ENCODE data around the gene GPR89B. TPM values are rescaled to one million over a fixed set of nuclear protein-coding genes. Genes with fewer than 3 reads are reported as not detected.
"Not testable (repeated sequence)": the region's sequence is repeated elsewhere in the genome, so short reads cannot be mapped to it uniquely, and the experiment has no call there.

GPR89B gene
- polyA plus RNA-seq, 1 donor from 2014 or later: 54.7 TPM

DNA sequence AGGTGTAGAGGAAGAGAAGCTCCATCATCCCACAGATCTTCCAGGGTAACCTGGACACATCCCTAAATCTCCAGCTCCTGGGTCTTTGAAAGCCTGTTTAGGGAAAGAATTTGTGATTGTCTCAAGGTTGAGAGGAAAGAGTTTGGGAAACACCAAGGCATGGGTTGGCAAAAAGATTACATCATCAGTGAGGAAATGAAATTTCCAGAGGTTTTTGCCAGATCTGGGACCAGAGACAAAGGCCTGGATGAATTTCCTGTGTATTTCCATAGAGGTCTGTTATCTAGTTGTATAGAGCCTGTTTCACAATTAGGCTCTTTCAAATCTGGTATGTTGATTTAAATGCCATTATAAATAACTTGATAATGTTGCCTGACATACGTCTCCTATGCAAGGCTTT is 82.3 kb downstream of the GPR89B start:
- no peaks in the 10 kb centered on the region for H3K9me2 ChIP-seq (ENCODE audit: insufficient read depth, low read length)
- H3K4me3 ChIP-seq (ENCODE audit: low read length): no peak overlapping the region
- no peaks in the 10 kb centered on the region for H4K20me1 ChIP-seq (ENCODE audit: insufficient read depth)
- no peak overlapping the region for H3K9ac ChIP-seq (ENCODE audit: low read length)
- H3F3A ChIP-seq (ENCODE audit: insufficient read depth, low read length, poor library complexity, severe bottlenecking): no peaks in the 10 kb centered on the region
- no peak overlapping the region for H3K4me2 ChIP-seq (ENCODE audit: low read length)
- H3K36me3 ChIP-seq (ENCODE audit: insufficient read depth, low read length): no peaks in the 10 kb centered on the region
- H3K27me3 ChIP-seq (ENCODE audit: insufficient read depth, low read depth, low read length): peaks cover 17% of the 10 kb centered on the region
- TF ChIP-seq, protein P1, sequence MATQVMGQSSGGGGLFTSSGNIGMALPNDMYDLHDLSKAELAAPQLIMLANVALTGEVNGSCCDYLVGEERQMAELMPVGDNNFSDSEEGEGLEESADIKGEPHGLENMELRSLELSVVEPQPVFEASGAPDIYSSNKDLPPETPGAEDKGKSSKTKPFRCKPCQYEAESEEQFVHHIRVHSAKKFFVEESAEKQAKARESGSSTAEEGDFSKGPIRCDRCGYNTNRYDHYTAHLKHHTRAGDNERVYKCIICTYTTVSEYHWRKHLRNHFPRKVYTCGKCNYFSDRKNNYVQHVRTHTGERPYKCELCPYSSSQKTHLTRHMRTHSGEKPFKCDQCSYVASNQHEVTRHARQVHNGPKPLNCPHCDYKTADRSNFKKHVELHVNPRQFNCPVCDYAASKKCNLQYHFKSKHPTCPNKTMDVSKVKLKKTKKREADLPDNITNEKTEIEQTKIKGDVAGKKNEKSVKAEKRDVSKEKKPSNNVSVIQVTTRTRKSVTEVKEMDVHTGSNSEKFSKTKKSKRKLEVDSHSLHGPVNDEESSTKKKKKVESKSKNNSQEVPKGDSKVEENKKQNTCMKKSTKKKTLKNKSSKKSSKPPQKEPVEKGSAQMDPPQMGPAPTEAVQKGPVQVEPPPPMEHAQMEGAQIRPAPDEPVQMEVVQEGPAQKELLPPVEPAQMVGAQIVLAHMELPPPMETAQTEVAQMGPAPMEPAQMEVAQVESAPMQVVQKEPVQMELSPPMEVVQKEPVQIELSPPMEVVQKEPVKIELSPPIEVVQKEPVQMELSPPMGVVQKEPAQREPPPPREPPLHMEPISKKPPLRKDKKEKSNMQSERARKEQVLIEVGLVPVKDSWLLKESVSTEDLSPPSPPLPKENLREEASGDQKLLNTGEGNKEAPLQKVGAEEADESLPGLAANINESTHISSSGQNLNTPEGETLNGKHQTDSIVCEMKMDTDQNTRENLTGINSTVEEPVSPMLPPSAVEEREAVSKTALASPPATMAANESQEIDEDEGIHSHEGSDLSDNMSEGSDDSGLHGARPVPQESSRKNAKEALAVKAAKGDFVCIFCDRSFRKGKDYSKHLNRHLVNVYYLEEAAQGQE (IDR thresholded peaks at IDR 0.05; ENCODE audit: borderline replicate concordance): no peak
- TF ChIP-seq SMC3 (conservative IDR thresholded peaks at IDR 0.05; ENCODE audit: poor library complexity): no peak
- no peak for TF ChIP-seq RAD21 (conservative IDR thresholded peaks at IDR 0.05)
- no peak for TF ChIP-seq TAF1 (IDR thresholded peaks at IDR 0.05; ENCODE audit: low read depth)
- no peak for TF ChIP-seq POLR2AphosphoS5 (IDR thresholded peaks at IDR 0.05)
- no peak for TF ChIP-seq MXI1 (conservative IDR thresholded peaks at IDR 0.05; ENCODE audit: poor library complexity, severe bottlenecking)
- no peak for TF ChIP-seq EP300 (conservative IDR thresholded peaks at IDR 0.05; ENCODE audit: poor library complexity, severe bottlenecking)
- TF ChIP-seq, protein P2, sequence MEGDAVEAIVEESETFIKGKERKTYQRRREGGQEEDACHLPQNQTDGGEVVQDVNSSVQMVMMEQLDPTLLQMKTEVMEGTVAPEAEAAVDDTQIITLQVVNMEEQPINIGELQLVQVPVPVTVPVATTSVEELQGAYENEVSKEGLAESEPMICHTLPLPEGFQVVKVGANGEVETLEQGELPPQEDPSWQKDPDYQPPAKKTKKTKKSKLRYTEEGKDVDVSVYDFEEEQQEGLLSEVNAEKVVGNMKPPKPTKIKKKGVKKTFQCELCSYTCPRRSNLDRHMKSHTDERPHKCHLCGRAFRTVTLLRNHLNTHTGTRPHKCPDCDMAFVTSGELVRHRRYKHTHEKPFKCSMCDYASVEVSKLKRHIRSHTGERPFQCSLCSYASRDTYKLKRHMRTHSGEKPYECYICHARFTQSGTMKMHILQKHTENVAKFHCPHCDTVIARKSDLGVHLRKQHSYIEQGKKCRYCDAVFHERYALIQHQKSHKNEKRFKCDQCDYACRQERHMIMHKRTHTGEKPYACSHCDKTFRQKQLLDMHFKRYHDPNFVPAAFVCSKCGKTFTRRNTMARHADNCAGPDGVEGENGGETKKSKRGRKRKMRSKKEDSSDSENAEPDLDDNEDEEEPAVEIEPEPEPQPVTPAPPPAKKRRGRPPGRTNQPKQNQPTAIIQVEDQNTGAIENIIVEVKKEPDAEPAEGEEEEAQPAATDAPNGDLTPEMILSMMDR (IDR thresholded peaks at IDR 0.05; ENCODE audit: poor library complexity, severe bottlenecking): no peak
- no peak for TF ChIP-seq EZH2 (IDR thresholded peaks at IDR 0.05; ENCODE audit: borderline replicate concordance, insufficient read depth, low read length, poor library complexity, severe bottlenecking)
- H3K9me3 ChIP-seq (ENCODE audit: low read length): no peaks in the 10 kb centered on the region
- no peak overlapping the region for H3K27ac ChIP-seq (ENCODE audit: low read length)
- no peaks in the 10 kb centered on the region for H3K79me2 ChIP-seq (replicated peaks; ENCODE audit: insufficient read depth, low read length)
- H2AFZ ChIP-seq (ENCODE audit: low read depth, low read length): no peak overlapping the region

DNA sequence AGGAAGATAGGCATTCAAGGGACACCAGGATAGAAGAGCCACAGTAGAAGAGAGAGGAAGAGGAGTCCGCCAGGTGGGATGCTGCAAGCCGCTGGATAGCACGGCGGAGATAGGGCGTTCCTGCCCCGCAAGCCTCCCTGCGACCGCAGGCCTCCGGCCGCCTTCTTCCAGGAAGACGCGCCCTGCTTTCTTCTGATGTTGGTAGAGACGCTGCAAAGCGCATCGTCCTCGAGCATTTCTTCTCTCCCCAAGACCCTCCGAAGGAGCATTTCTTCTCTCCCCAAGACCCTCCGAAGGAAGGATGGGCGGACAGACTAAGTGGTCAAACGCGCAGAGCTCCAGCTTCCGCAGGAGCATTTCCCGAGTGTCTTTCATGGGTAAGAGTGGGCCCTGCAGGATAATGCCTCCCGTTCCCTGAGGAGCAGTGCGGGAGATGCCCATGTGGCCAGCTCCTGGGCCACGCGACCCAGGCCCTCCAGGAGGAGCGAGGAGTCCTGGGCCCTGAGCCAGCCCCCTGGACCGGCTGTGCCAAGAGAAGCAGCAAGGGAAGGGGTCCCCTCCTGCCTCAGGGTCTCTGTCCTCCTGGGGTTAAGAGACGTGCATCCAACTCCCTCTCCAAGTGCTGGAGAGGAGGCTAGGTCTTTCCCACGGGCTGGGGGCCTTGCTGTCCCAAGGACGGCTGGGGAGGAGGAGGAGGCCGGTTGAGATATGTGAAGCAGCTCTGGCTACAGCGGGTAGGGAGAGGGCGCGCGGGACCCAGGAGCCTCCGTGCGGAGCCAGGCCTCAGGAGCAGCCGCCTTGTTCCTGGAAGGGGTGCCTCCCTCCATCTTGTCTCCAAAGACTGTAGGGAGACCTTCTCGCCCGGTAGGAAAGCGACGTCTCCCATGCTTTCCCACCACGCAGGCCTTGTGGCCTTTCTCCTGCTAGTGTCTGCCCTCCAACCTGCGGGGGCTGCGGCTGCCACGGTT is 85.2 kb downstream of the GPR89B start:
- H3K9me2 ChIP-seq (ENCODE audit: insufficient read depth, low read length); H3K9ac ChIP-seq (ENCODE audit: low read length); H3F3A ChIP-seq (ENCODE audit: insufficient read depth, low read length, poor library complexity, severe bottlenecking); H3K4me2 ChIP-seq (ENCODE audit: low read length); H3K36me3 ChIP-seq (ENCODE audit: insufficient read depth, low read length); H2AFZ ChIP-seq (ENCODE audit: low read depth, low read length); H3K79me2 ChIP-seq (replicated peaks; ENCODE audit: insufficient read depth, low read length); H3K4me3 ChIP-seq (ENCODE audit: low read length); H4K20me1 ChIP-seq (ENCODE audit: insufficient read depth); H3K27ac ChIP-seq (ENCODE audit: low read length); H3K9me3 ChIP-seq (ENCODE audit: low read length): not testable (repeated sequence)
- peaks cover 17% of the 10 kb centered on the region for H3K27me3 ChIP-seq (ENCODE audit: insufficient read depth, low read depth, low read length)

DNA sequence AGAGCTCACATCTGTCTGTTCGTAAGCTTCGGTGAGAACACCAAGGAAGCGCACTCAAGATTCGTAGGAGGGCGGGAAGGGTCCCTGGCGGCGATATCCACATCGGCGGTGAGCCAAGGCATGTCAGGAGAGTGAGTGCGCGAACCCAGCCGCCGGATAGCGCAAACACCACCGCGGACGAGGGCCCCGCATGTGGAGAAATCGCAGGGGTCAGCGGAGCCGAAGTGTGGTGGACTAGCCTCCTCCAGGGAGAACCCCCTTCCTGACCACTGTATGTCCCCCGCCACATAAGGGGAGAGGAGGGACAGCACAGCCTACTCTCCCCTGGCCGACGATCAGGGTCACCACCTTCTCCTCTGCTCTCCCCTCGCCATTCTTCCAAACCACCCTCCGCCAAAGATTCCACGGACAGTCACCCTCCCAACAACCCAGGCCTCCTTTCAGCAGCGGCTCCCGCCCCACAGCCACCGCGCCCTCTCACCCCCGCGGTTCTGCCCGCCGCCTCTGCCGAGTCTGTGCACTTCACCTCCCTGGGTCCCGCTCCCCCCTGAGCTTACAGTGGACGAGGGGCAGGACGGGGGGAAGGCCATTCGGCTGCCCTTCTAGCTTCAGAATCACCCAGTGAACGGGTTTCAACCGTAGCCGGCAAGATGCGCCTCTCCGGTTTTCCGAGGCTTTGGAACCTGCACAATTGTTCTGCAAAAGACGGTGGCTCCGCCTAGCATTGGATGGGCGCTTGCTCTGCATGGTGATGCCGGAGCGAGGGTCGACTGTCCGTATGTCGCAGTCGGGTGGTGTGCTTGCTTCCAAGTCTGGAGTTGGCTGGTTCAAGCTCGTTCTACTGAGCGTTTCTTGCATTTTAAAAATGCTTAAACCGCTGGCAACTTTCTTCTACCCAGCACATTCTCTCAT is 86.3 kb downstream of the GPR89B start:
- H3K9me2 ChIP-seq (ENCODE audit: insufficient read depth, low read length); H3K4me2 ChIP-seq (ENCODE audit: low read length); H3K27ac ChIP-seq (ENCODE audit: low read length); H3K9me3 ChIP-seq (ENCODE audit: low read length); H3F3A ChIP-seq (ENCODE audit: insufficient read depth, low read length, poor library complexity, severe bottlenecking); H3K79me2 ChIP-seq (replicated peaks; ENCODE audit: insufficient read depth, low read length); H3K9ac ChIP-seq (ENCODE audit: low read length); H2AFZ ChIP-seq (ENCODE audit: low read depth, low read length); H3K36me3 ChIP-seq (ENCODE audit: insufficient read depth, low read length); H4K20me1 ChIP-seq (ENCODE audit: insufficient read depth): not testable (repeated sequence)
- Histone ChIP-seq H3K27me3 (ENCODE audit: insufficient read depth, low read depth, low read length) (peaks cover 17% of the 10 kb centered on the region), H3K4me3 (ENCODE audit: low read length) (peak overlapping the region; percentile 43)

DNA sequence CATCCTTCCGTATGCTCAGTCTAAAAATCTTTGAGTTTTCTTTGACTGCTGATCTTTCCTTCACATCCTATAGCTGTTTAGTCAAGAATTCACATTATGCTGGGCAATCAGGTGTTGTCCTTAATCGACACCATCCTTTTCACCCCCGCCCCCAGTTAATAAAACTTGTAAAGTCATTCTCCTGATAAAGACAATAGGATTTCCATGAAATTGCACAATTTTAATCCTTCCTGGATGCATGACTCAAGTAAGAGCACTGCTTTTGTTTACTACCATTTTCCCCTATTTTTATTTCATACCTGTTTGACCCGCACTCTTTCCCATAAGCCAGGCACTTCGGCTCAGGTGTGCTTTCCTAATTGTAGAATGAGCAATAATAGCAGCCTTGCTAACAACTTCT is 96.7 kb downstream of the GPR89B start:
- not testable (repeated sequence) for H3K9me3 ChIP-seq (ENCODE audit: low read length); H3K4me3 ChIP-seq (ENCODE audit: low read length); H3K27ac ChIP-seq (ENCODE audit: low read length); H3K9me2 ChIP-seq (ENCODE audit: insufficient read depth, low read length); H2AFZ ChIP-seq (ENCODE audit: low read depth, low read length); H4K20me1 ChIP-seq (ENCODE audit: insufficient read depth); H3K4me2 ChIP-seq (ENCODE audit: low read length); H3K9ac ChIP-seq (ENCODE audit: low read length); H3F3A ChIP-seq (ENCODE audit: insufficient read depth, low read length, poor library complexity, severe bottlenecking); H3K79me2 ChIP-seq (replicated peaks; ENCODE audit: insufficient read depth, low read length); H3K36me3 ChIP-seq (ENCODE audit: insufficient read depth, low read length); H3K27me3 ChIP-seq (ENCODE audit: insufficient read depth, low read depth, low read length)
